K562 (cell line): ENCODE measurements around the gene SLC16A1. TPM values are rescaled to one million over a fixed set of nuclear protein-coding genes. Genes with fewer than 3 reads are reported as not detected.

ENCODE experiments used
- DNMT1 ChIP-seq: fragments of 450-650 bp; IDR thresholded peaks from 2 replicates; pipeline ENCODE4 v1.6.1; 2016; ENCODE audit warnings: antibody characterized with exemption, mild to moderate bottlenecking
- ESRRB ChIP-seq: fragments of 250-450 bp; sonication (Bioruptor Pico); IDR thresholded peaks from 2 replicates; pipeline ENCODE4 v1.5.0; 2020; ENCODE audit warnings: mild to moderate bottlenecking, moderate library complexity, borderline replicate concordance
- HDAC3 ChIP-seq: fragments of 450-650 bp; IDR thresholded peaks from 2 replicates; pipeline ENCODE4 v1.6.1; 2018; ENCODE audit warnings: borderline replicate concordance, mild to moderate bottlenecking, moderate library complexity; ENCODE audit not compliant: partially characterized antibody
- HEY1 ChIP-seq: fragments of 250-450 bp; sonication (Bioruptor Pico); IDR thresholded peaks from 2 replicates; pipeline ENCODE4 v1.5.0; 2020; ENCODE audit warnings: mild to moderate bottlenecking, moderate library complexity, borderline replicate concordance
- JUNB ChIP-seq: fragments of 450-650 bp; formaldehyde crosslinking; conservative IDR thresholded peaks from 2 replicates; pipeline ENCODE4 v1.4.0; 2020; ENCODE audit warnings: mild to moderate bottlenecking
- KDM5B ChIP-seq: fragments of 200-600 bp; sonication (generic); IDR thresholded peaks from 2 replicates; pipeline ENCODE4 v1.6.1; 2012; ENCODE audit warnings: low read depth, mild to moderate bottlenecking, moderate library complexity, low read length, control low read depth, inconsistent platforms; ENCODE audit not compliant: insufficient replicate concordance
- MAFG ChIP-seq: fragments of 450-650 bp; conservative IDR thresholded peaks from 2 replicates; pipeline ENCODE4 v1.6.1; 2016; ENCODE audit warnings: missing genetic modification characterization, missing compliant biosample characterization
- PML ChIP-seq: IDR thresholded peaks from 2 replicates; pipeline ENCODE4 v1.6.1; 2012; ENCODE audit warnings: low read length, inconsistent platforms
- POLR2G ChIP-seq: fragments of 200-400 bp; formaldehyde crosslinking; IDR thresholded peaks from 2 replicates; pipeline ENCODE4 v1.6.1; 2017; ENCODE audit warnings: low read depth, mild to moderate bottlenecking, antibody characterized with exemption, low read length, moderate library complexity
- PRPF4 ChIP-seq: fragments of 200-400 bp; formaldehyde crosslinking; IDR thresholded peaks from one replicate; pipeline ENCODE4 v1.6.1; 2017; ENCODE audit warnings: low read length, low read depth, mild to moderate bottlenecking; ENCODE audit not compliant: insufficient read depth, poor library complexity, severe bottlenecking
- PURB ChIP-seq: sonication (generic); formaldehyde crosslinking; IDR thresholded peaks from 2 replicates; pipeline ENCODE4 v1.9.0; 2021; ENCODE audit warnings: low read depth, mild to moderate bottlenecking, missing genetic modification reagents
- SLC30A9 ChIP-seq: fragments of 250-450 bp; sonication (Bioruptor Pico); IDR thresholded peaks from 2 replicates; pipeline ENCODE4 v1.8.0; 2022; ENCODE audit warnings: mild to moderate bottlenecking, moderate library complexity
- TEAD4 ChIP-seq, 2 experiments: sonication (generic) in 1 of 2; formaldehyde crosslinking in 1 of 2; IDR thresholded peaks; 2 replicates each; pipeline versions ENCODE4 v1.6.1 to v1.8.0; 2012 to 2022; ENCODE audit warnings: borderline replicate concordance in 1 of 2, inconsistent platforms in 1 of 2, low read length in 1 of 2, mild to moderate bottlenecking in 1 of 2, missing genetic modification reagents in 1 of 2
- ZC3H11A ChIP-seq: IDR thresholded peaks from 2 replicates; pipeline ENCODE4 v1.6.1; 2012; ENCODE audit warnings: low read depth, low read length, improper control_type of control experiment
- ZFPM2 ChIP-seq: fragments of 250-450 bp; sonication (Bioruptor Pico); IDR thresholded peaks from 2 replicates; pipeline ENCODE4 v1.5.1; 2022; ENCODE audit warnings: mild to moderate bottlenecking
- ZNF274 ChIP-seq: IDR thresholded peaks from 2 replicates; pipeline ENCODE4 v1.6.1; 2011; ENCODE audit warnings: low read depth, mild to moderate bottlenecking, low read length, moderate library complexity, borderline replicate concordance
- ZNF311 ChIP-seq: fragments of 250-450 bp; sonication (Bioruptor Pico); IDR thresholded peaks from 2 replicates; pipeline ENCODE4 v1.4.0; 2020; ENCODE audit warnings: mild to moderate bottlenecking, moderate library complexity
- polyA plus RNA-seq, 8 experiments: library from polyadenylated mRNA; depleted of rRNA in 4 of 8; stranded (reverse) in 5 of 8; unstranded in 3 of 8; fragments of >200 nt; fragmentation: Nextera tagmentation in 2 of 8; fragmentation: Illumina TruSeq in 1 of 8; extraction: Ambion mirVana in 2 of 8; extraction: Trizol in 1 of 8; gene quantifications; 2 replicates each; pipeline versions ENCODE4 v1.2.1 to v1.2.3, GENCODE V29; 2011 to 2014; ENCODE audit warnings: inconsistent platforms in 1 of 8, missing spikeins in 1 of 8
- total RNA-seq, 7 experiments: library from RNA; depleted of rRNA in 6 of 7; stranded (reverse); fragments of >200 nt in 6 of 7; fragmentation: Illumina TruSeq in 2 of 7; extraction: Trizol in 2 of 7; gene quantifications; 2 replicates each; pipeline versions ENCODE4 v1.2.1 to v1.2.3, GENCODE V29; 2011 to 2021; ENCODE audit warnings: low replicate concordance in 1 of 7
- TF ChIP-seq, protein P1 (sequence below): sonication (generic); formaldehyde crosslinking; IDR thresholded peaks from 2 replicates; pipeline ENCODE4 v1.8.0; 2023; ENCODE audit warnings: missing genetic modification reagents, mild to moderate bottlenecking, borderline replicate concordance
- TF ChIP-seq, protein P2 (sequence below): fragments of 250-450 bp; sonication (Bioruptor Pico); IDR thresholded peaks from 2 replicates; pipeline ENCODE4 v1.8.0; 2022; ENCODE audit warnings: moderate library complexity, mild to moderate bottlenecking, inconsistent platforms

SLC16A1 gene
- total and polyA plus RNA-seq, 9 of the 15 experiments (the other 6 are each of a cell fraction or from before 2014, with no cell fraction given) = 73.1 to 244 (median 117) TPM

DNA sequence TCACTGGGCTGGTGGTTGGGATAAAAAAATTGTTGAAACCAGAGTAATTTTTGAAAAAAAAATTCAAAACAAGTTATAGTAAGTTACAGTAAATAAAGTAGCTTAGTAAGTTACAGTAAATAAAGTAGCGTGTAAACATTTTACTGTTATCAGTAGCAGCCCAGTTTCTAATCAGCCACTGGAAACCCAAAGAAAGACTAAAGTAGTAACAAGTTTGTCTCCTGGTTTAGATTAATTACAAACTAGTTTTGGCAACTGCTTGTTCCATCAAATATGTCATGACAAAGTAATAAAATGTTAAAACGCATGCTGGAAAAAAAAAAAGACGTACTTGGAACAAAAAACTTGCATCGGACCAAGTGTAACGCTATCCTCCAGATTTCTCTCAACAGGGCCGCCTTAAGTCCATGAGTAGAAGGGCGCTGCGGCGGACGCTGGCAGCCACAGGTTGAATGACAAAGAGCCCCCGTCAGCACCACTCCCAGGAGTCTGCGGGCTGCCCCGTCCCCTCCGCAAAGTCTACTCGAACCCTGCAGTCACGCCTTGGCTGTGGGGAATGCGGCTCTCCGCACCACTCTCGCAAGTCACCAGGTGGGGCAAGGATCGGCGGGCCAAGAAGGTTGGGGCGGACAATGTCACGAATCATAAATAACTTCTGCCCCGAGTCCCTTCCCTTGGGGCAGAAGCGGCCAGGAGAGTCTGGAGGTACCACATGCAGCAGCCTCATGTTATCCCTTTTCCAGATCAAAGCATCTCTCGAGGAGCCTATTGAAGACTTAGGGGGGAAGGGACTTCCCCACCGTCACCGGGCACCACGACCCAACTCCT lies 837 bp downstream of the SLC16A1 start (continued):
- TF ChIP-seq, protein P1, sequence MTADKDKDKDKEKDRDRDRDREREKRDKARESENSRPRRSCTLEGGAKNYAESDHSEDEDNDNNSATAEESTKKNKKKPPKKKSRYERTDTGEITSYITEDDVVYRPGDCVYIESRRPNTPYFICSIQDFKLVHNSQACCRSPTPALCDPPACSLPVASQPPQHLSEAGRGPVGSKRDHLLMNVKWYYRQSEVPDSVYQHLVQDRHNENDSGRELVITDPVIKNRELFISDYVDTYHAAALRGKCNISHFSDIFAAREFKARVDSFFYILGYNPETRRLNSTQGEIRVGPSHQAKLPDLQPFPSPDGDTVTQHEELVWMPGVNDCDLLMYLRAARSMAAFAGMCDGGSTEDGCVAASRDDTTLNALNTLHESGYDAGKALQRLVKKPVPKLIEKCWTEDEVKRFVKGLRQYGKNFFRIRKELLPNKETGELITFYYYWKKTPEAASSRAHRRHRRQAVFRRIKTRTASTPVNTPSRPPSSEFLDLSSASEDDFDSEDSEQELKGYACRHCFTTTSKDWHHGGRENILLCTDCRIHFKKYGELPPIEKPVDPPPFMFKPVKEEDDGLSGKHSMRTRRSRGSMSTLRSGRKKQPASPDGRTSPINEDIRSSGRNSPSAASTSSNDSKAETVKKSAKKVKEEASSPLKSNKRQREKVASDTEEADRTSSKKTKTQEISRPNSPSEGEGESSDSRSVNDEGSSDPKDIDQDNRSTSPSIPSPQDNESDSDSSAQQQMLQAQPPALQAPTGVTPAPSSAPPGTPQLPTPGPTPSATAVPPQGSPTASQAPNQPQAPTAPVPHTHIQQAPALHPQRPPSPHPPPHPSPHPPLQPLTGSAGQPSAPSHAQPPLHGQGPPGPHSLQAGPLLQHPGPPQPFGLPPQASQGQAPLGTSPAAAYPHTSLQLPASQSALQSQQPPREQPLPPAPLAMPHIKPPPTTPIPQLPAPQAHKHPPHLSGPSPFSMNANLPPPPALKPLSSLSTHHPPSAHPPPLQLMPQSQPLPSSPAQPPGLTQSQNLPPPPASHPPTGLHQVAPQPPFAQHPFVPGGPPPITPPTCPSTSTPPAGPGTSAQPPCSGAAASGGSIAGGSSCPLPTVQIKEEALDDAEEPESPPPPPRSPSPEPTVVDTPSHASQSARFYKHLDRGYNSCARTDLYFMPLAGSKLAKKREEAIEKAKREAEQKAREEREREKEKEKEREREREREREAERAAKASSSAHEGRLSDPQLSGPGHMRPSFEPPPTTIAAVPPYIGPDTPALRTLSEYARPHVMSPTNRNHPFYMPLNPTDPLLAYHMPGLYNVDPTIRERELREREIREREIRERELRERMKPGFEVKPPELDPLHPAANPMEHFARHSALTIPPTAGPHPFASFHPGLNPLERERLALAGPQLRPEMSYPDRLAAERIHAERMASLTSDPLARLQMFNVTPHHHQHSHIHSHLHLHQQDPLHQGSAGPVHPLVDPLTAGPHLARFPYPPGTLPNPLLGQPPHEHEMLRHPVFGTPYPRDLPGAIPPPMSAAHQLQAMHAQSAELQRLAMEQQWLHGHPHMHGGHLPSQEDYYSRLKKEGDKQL (CRISPR knock-in tag) = no peak
- TF ChIP-seq DNMT1 = no peak
- no peak for TF ChIP-seq ZC3H11A
- no peak for TF ChIP-seq ZNF311 (CRISPR knock-in tag)
- TF ChIP-seq PURB (CRISPR knock-in tag) = no peak
- no peak for TF ChIP-seq HDAC3
- 0 out of 2 replicates have a peak, but pooled peaks have one; percentile 12 for TF ChIP-seq ZNF274
- TF ChIP-seq KDM5B = no peak
- no peak for TF ChIP-seq JUNB (CRISPR knock-in tag)
- no peak for TF ChIP-seq SLC30A9 (CRISPR knock-in tag)
- TF ChIP-seq TEAD4 (IDR thresholded peaks at IDR 0.05; ENCODE audit: low read length) = peak; percentile 16; the same call in 1 of the 2 replicates
- TF ChIP-seq TEAD4 (CRISPR knock-in tag; IDR thresholded peaks at IDR 0.05; ENCODE audit: borderline replicate concordance) = no peak; the same call in 1 of the 2 replicates
- no peak for TF ChIP-seq PML
- no peak for TF ChIP-seq HEY1
- TF ChIP-seq ZFPM2 (CRISPR knock-in tag) = no peak
- no peak for TF ChIP-seq PRPF4
- TF ChIP-seq, protein P2, sequence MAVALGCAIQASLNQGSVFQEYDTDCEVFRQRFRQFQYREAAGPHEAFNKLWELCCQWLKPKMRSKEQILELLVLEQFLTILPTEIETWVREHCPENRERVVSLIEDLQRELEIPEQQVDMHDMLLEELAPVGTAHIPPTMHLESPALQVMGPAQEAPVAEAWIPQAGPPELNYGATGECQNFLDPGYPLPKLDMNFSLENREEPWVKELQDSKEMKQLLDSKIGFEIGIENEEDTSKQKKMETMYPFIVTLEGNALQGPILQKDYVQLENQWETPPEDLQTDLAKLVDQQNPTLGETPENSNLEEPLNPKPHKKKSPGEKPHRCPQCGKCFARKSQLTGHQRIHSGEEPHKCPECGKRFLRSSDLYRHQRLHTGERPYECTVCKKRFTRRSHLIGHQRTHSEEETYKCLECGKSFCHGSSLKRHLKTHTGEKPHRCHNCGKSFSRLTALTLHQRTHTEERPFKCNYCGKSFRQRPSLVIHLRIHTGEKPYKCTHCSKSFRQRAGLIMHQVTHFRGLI (CRISPR knock-in tag) = no peak
- TF ChIP-seq MAFG (tag) = no peak
- TF ChIP-seq POLR2G = no peak
- no peak for TF ChIP-seq ESRRB (CRISPR knock-in tag)
